ENCODE measurements around the gene CPS1.

CPS1 gene

DNA sequence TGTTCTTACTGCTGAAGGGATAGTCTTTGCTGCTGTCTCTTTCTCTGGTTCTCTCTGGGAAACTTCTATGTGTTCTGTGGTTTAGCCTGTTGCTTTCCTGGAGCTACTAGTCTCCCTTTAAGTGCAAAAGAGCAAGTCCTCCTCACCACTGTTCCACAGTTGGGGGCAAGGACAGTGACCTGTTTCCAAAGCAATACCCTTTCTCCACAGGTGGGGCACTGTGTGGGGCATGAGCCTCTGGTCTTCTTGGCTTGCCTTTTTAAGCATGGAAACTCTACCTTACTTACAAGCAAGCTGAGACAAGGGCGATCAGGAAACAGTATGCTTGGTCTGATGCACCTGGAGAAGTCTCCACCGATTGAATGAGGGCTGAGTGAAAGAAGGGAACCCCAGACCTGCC, 156.7 kb downstream of the CPS1 start:
- DNase-seq: no peak

- no peak for DNase-seq
Measured at GRCh38 chr2:210715560-210716082, 159.2 kb downstream of the CPS1 start.

DNA sequence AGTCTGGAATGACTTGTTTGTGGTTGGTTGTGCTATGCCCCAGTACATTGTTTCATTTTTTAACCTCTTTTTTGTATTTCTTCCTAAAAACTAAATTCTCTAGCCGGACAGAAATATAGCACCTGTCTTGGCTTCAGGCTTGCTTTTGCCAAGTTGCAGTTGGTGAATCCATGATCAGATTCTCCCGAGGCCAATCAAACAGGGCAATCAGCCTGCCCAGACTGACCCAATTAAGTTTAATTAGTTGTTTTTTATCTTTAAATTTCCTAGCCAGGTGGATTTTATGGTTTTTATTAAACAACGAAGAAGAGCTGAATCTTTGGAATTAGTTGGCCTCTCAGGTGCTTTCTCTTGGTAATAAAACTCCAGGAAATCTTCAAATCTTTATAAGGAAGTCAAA, 162.1 kb downstream of the CPS1 start:
- DNase-seq: no peak

DNA sequence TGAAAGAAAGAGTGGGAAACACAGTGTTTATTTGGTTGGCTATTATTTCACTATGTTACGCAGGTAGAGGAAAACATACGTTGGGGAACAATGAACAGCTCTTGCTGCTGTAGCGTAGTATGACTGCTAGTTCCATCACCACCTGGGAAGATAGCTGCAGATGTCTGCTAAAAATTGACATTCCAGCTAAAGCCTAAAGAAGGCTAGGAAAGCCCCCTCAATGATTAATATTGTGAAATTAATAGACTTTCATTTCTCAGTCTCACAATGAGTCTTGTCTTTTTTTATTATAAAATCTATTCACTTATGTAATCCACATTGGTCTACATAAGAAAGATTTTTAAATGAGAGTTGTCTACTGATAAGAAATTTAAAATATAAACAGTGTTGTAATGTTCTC, 165.7 kb downstream of the CPS1 start:
- no peak for DNase-seq

DNA sequence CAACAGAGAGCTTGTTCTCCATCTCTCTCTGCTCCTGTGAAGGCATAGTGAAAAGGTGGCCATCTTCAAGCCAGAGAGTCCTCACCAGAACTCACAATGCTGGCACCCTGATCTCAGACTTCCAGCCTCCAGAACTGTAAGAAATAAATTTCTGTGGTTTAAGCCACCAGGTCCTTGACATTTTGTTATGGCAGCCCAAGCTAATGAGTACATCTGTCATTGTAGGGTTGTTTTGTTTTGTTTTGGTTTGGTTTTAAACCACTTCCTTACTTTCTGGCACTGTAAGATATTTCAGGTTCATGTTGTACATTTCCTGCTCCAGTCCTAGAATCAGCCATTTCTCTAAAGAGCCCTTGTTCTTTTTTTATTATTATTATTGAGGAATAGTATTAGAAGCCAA, 171.2 kb downstream of the CPS1 start:
- DNase-seq: no peak
